ENCODE data around the gene GALNT2.

- TF ChIP-seq RFX5 (IDR thresholded peaks at IDR 0.05; ENCODE audit: low read depth, low read length) = no peak
- no peak for TF ChIP-seq CTCF (conservative IDR thresholded peaks at IDR 0.05; ENCODE audit: low read depth, low read length)
- no peak for TF ChIP-seq POLR2A (IDR thresholded peaks at IDR 0.05; ENCODE audit: low read depth, low read length)
- no peak for TF ChIP-seq CEBPB (IDR thresholded peaks at IDR 0.05; ENCODE audit: low read depth, low read length)
- no peak for TF ChIP-seq MAFK (IDR thresholded peaks at IDR 0.05; ENCODE audit: low read depth, low read length)
- no peak for TF ChIP-seq BHLHE40 (IDR thresholded peaks at IDR 0.05; ENCODE audit: low read depth, low read length)
- no peak for TF ChIP-seq SMC3 (IDR thresholded peaks at IDR 0.05; ENCODE audit: low read depth, low read length)
- no peak for TF ChIP-seq RAD21 (IDR thresholded peaks at IDR 0.05; ENCODE audit: low read length)
- no peak for TF ChIP-seq NFE2L2 (IDR thresholded peaks at IDR 0.05; ENCODE audit: low read depth, low read length)
- TF ChIP-seq MXI1 (IDR thresholded peaks at IDR 0.05; ENCODE audit: borderline replicate concordance, low read depth, low read length) = no peak
- no peak for TF ChIP-seq FOS (IDR thresholded peaks at IDR 0.05; ENCODE audit: low read depth, low read length)
Measured at GRCh38 chr1:230246551-230246950, 179.5 kb downstream of the GALNT2 start.

All from IMR-90 (cell line).